Naive thymus-derived CD4-positive, alpha-beta T cell (primary cell): Measurements from ENCODE around the gene NUP188. TPM values are rescaled to one million over a fixed set of nuclear protein-coding genes. Genes with fewer than 3 reads are reported as not detected.
A peak's percentile ranks its signal among the peaks of the same experiment; 100 is the strongest.

Source experiments
- ATAC-seq: fragments of 150-1000 bp; cut with Tn5 transposase; 2 replicates; pipeline ENCODE4 v1.10.0; 2021; ENCODE audit warnings: mild to moderate bottlenecking, moderate library complexity
- CTCF ChIA-PET: fragments of 350-600 bp; sonication (Branson Sonifier 250); formaldehyde crosslinking; loops from one replicate; lab custom pipeline; 2021; ENCODE audit warnings: antibody characterized with exemption; lab: Charles Lee
- POLR2A ChIA-PET: fragments of 350-600 bp; sonication (Branson Sonifier 250); formaldehyde crosslinking; loops from one replicate; lab custom pipeline; 2021; ENCODE audit warnings: antibody characterized with exemption, inconsistent platforms; lab: Charles Lee
- DNase-seq, 9 donors: peaks; one replicate each; pipeline versions ENCODE4 v3.0.0 to v3.0.0-alpha.2; 2020 to 2022; ENCODE audit warnings: mixed read lengths in 1 of 9
- H3K27ac ChIP-seq: one replicate; pipeline ENCODE4 v1.7.0; 2013; ENCODE audit warnings: mild to moderate bottlenecking, low read depth, low read length, moderate library complexity
- H3K27me3 ChIP-seq, 2 donors: one replicate each; pipeline ENCODE4 v1.7.0; 2013; ENCODE audit warnings: low read length in 2 of 2, mild to moderate bottlenecking in 2 of 2, moderate library complexity in 2 of 2; ENCODE audit not compliant: control insufficient read depth in 2 of 2, insufficient read depth in 2 of 2
- H3K36me3 ChIP-seq, 3 experiments: 1 replicate in 2 of 3; 2 replicates in 1 of 3; pipeline ENCODE4 v1.7.0; 2013; ENCODE audit warnings: low read length in 3 of 3, mild to moderate bottlenecking in 3 of 3, moderate library complexity in 1 of 3; ENCODE audit not compliant: insufficient read depth in 3 of 3, control insufficient read depth in 2 of 3
- H3K4me1 ChIP-seq, 2 donors: one replicate each; pipeline ENCODE4 v1.7.0; 2013; ENCODE audit warnings: low read length in 2 of 2, mild to moderate bottlenecking in 2 of 2, moderate library complexity in 1 of 2; ENCODE audit not compliant: control insufficient read depth in 2 of 2, insufficient read depth in 2 of 2
- H3K4me3 ChIP-seq: 2 replicates; pipeline ENCODE4 v1.7.0; 2013; ENCODE audit warnings: mild to moderate bottlenecking, low read length
- H3K9me3 ChIP-seq, 3 experiments: 1 replicate in 2 of 3; 2 replicates in 1 of 3; pipeline ENCODE4 v1.7.0; 2013; ENCODE audit warnings: low read length in 3 of 3; ENCODE audit not compliant: control insufficient read depth in 2 of 3
- H3K27ac Mint-ChIP-seq, 9 donors: one replicate each; pipeline ENCODE4 v1.8.0; 2020 to 2022; ENCODE audit warnings: mixed read lengths in 9 of 9, mild to moderate bottlenecking in 8 of 9, moderate library complexity in 5 of 9, inconsistent platforms in 2 of 9
- H3K27me3 Mint-ChIP-seq, 5 donors: one replicate each; pipeline ENCODE4 v1.8.0; 2021 to 2022; ENCODE audit warnings: mixed read lengths in 5 of 5, mild to moderate bottlenecking in 1 of 5
- H3K36me3 Mint-ChIP-seq, 5 donors: one replicate each; pipeline ENCODE4 v1.8.0; 2020 to 2022; ENCODE audit warnings: mixed read lengths in 5 of 5, mild to moderate bottlenecking in 3 of 5, inconsistent platforms in 1 of 5
- H3K4me1 Mint-ChIP-seq, 7 donors: one replicate each; pipeline ENCODE4 v1.8.0; 2020 to 2022; ENCODE audit warnings: mixed read lengths in 7 of 7, mild to moderate bottlenecking in 3 of 7, inconsistent platforms in 1 of 7
- H3K4me3 Mint-ChIP-seq, 10 donors: one replicate each; pipeline ENCODE4 v1.8.0; 2020 to 2022; ENCODE audit warnings: mild to moderate bottlenecking in 10 of 10, mixed read lengths in 10 of 10, moderate library complexity in 6 of 10, inconsistent platforms in 2 of 10
- H3K9me3 Mint-ChIP-seq, 11 donors: one replicate each; pipeline ENCODE4 v1.8.0; 2020 to 2022; ENCODE audit warnings: mixed read lengths in 11 of 11, mild to moderate bottlenecking in 4 of 11, inconsistent platforms in 1 of 11, moderate library complexity in 1 of 11
- intact Hi-C, 2 donors: fragments of 100-400 bp; cut with micrococcal nuclease; formaldehyde crosslinking; loops; one replicate each; pipeline ENCODE4 v1.15.1; 2023
- polyA plus RNA-seq, 2 donors: library from polyadenylated mRNA; unstranded; fragments of 300-500 nt; fragmentation: Illumina TruSeq; gene quantifications; one replicate each; pipeline ENCODE4 v1.2.3, GENCODE V29; 2021
- total RNA-seq, 6 experiments: library from RNA in 5 of 6; stranded (reverse) in 5 of 6; gene quantifications; 1 replicate in 5 of 6; 2 replicates in 1 of 6; pipeline ENCODE4 v1.2.3 and lab custom pipeline; 2021 to 2026

NUP188 gene
- total and polyA plus RNA-seq, 7 experiments from 2014 or later, result 24.8 to 98.7 (median 62.1) TPM

- Histone ChIP-seq H3K27me3 (no peaks in the 10 kb centered on the region), H3K9me3 (no peaks in the 10 kb centered on the region), H3K4me3 (peak overlapping the region; percentile 87), H3K4me1 (peaks cover 13 to 17% of the 10 kb centered on the region in 2 donors), H3K27ac (peak overlapping the region; percentile 72), H3K36me3 (peaks cover 0 to 22% (median 6%) of the 10 kb centered on the region in 3 experiments)
- ChIA-PET POLR2A (interaction anchor here (0.8 to 2.3 kb wide), 9 partner anchors 10 to 265 kb away, joined by 3 to 10 read pairs (median 4); partner anchors contain the start of genes DOLPP1 and SH3GLB2), CTCF (interaction anchor here (0.6 to 1.0 kb wide), 2 partner anchors 143 to 484 kb away, joined by 3 to 6 read pairs; no protein-coding TSS in a partner anchor)
- H3K27ac Mint-ChIP-seq, result peak overlapping the region; percentile 56 to 93 (median 87)
- peaks cover 24 to 45% (median 37%) of the 10 kb centered on the region in 7 donors for H3K4me1 Mint-ChIP-seq
- H3K4me3 Mint-ChIP-seq, result peak overlapping the region; percentile 90 to 99 (median 94)
- peaks cover 0 to 1% (median 0%) of the 10 kb centered on the region in 11 donors for H3K9me3 Mint-ChIP-seq
- H3K36me3 Mint-ChIP-seq, result peaks cover 2 to 9% (median 4%) of the 10 kb centered on the region in 5 donors
- no peaks in the 10 kb centered on the region for H3K27me3 Mint-ChIP-seq
- ATAC-seq (no peak), DNase-seq (no peak)
- intact Hi-C loops, result loop anchor here (1.0 to 5.0 kb wide), 14 partner anchors 9 to 666 kb away; partner anchors contain the start of genes DOLPP1 (in 2 of the 2), SH3GLB2 (in 2 of the 2), CRAT (in 1 of the 2) and DOLK (in 1 of the 2)
Measured at GRCh38 chr9:129036923-129037766, 89.6 kb downstream of the NUP188 start.

GRCh38 chr9:129037767-129038098 lies 90.2 kb downstream of the NUP188 start:
- H3K4me3 ChIP-seq, result peak overlapping the region; percentile 87
- CTCF ChIA-PET, result no interaction called here
- peak overlapping the region in 3 of 9 donors; percentile 36 to 90 (median 57) for H3K27ac Mint-ChIP-seq

GRCh38 chr9:129038109-129038852 lies 90.8 kb downstream of the NUP188 start:
- peaks cover 0 to 1% (median 0%) of the 10 kb centered on the region in 11 donors for H3K9me3 Mint-ChIP-seq
- CTCF ChIA-PET, result no interaction called here
- POLR2A ChIA-PET, result interaction anchor here (0.6 to 2.3 kb wide), 4 partner anchors 9 to 44 kb away, joined by 3 to 10 read pairs (median 3); partner anchors contain the start of gene SH3GLB2
- H3K36me3 ChIP-seq, result peaks cover 0 to 31% (median 6%) of the 10 kb centered on the region in 3 experiments
- H3K4me3 Mint-ChIP-seq, result peak overlapping the region; percentile 90 to 99 (median 94)
- intact Hi-C loops, result loop anchor here (5.0 kb wide), 4 partner anchors 136 to 581 kb away; partner anchors contain the start of genes IER5L (in 1 of the 2), ODF2 (in 1 of the 2) and ZER1 (in 1 of the 2)
- DNase-seq (no peak), ATAC-seq (no peak)
- no peaks in the 10 kb centered on the region for H3K27me3 ChIP-seq
- no peaks in the 10 kb centered on the region for H3K27me3 Mint-ChIP-seq
- H3K4me1 Mint-ChIP-seq, result peaks cover 25 to 45% (median 37%) of the 10 kb centered on the region in 7 donors
- peak overlapping the region in 3 of 9 donors; percentile 21 to 57 (median 36) for H3K27ac Mint-ChIP-seq
- H3K9me3 ChIP-seq, result no peaks in the 10 kb centered on the region
- peaks cover 7 to 17% (median 8%) of the 10 kb centered on the region in 5 donors for H3K36me3 Mint-ChIP-seq
- no peak overlapping the region for H3K4me3 ChIP-seq
- peaks cover 13 to 17% of the 10 kb centered on the region in 2 donors for H3K4me1 ChIP-seq
- H3K27ac ChIP-seq, result no peak overlapping the region

More at GRCh38 chr9:129037767-129038098, 90.2 kb downstream of the NUP188 start:
- peaks cover 25 to 45% (median 37%) of the 10 kb centered on the region in 7 donors for H3K4me1 Mint-ChIP-seq
- no peak for ATAC-seq
- intact Hi-C loops, result loop anchor here (5.0 kb wide), 4 partner anchors 135 to 580 kb away; partner anchors contain the start of genes IER5L (in 1 of the 2), ODF2 (in 1 of the 2) and ZER1 (in 1 of the 2)
- peak overlapping the region; percentile 90 to 99 (median 94) for H3K4me3 Mint-ChIP-seq
- peaks cover 7 to 15% (median 7%) of the 10 kb centered on the region in 5 donors for H3K36me3 Mint-ChIP-seq
- H3K9me3 ChIP-seq, result no peaks in the 10 kb centered on the region
- H3K27ac ChIP-seq, result no peak overlapping the region
- no peaks in the 10 kb centered on the region for H3K27me3 ChIP-seq
- H3K36me3 ChIP-seq, result peaks cover 0 to 28% (median 6%) of the 10 kb centered on the region in 3 experiments
- POLR2A ChIA-PET, result interaction anchor here (0.6 to 2.3 kb wide), 5 partner anchors 9 to 44 kb away, joined by 3 to 10 read pairs (median 3); partner anchors contain the start of genes DOLPP1 and SH3GLB2
- H3K4me1 ChIP-seq, result peaks cover 13 to 17% of the 10 kb centered on the region in 2 donors
- H3K27me3 Mint-ChIP-seq, result no peaks in the 10 kb centered on the region
- peaks cover 0 to 1% (median 0%) of the 10 kb centered on the region in 11 donors for H3K9me3 Mint-ChIP-seq
- no peak for DNase-seq

GRCh38 chr9:129040113-129040643 lies 92.7 kb downstream of the NUP188 start:
- Histone ChIP-seq H3K36me3 (peaks cover 0 to 45% (median 6%) of the 10 kb centered on the region in 3 experiments), H3K4me3 (no peak overlapping the region), H3K4me1 (peaks cover 13 to 17% of the 10 kb centered on the region in 2 donors), H3K9me3 (no peaks in the 10 kb centered on the region), H3K27me3 (no peaks in the 10 kb centered on the region), H3K27ac (no peak overlapping the region)
- Mint-ChIP-seq H3K9me3 (peaks cover 0 to 3% (median 0%) of the 10 kb centered on the region in 11 donors), H3K27ac (no peak overlapping the region), H3K4me1 (peaks cover 25 to 45% (median 37%) of the 10 kb centered on the region in 7 donors), H3K36me3 (peaks cover 7 to 22% (median 12%) of the 10 kb centered on the region in 5 donors), H3K4me3 (peak overlapping the region in 5 of 10 donors; percentile 9 to 68 (median 39)), H3K27me3 (no peaks in the 10 kb centered on the region)
- intact Hi-C loops, result no loop called here
- POLR2A ChIA-PET, result no interaction called here
- DNase-seq (no peak), ATAC-seq (no peak)
- CTCF ChIA-PET, result no interaction called here

- ATAC-seq, result no peak
- Histone ChIP-seq H3K9me3 (no peaks in the 10 kb centered on the region), H3K27me3 (no peaks in the 10 kb centered on the region), H3K27ac (no peak overlapping the region), H3K4me3 (no peak overlapping the region), H3K36me3 (peaks cover 0 to 45% (median 6%) of the 10 kb centered on the region in 3 experiments), H3K4me1 (peaks cover 11 to 15% of the 10 kb centered on the region in 2 donors)
- POLR2A ChIA-PET, result no interaction called here
- Mint-ChIP-seq H3K36me3 (peaks cover 7 to 22% (median 12%) of the 10 kb centered on the region in 5 donors), H3K4me1 (peaks cover 15 to 32% (median 25%) of the 10 kb centered on the region in 7 donors), H3K4me3 (no peak overlapping the region), H3K27me3 (no peaks in the 10 kb centered on the region), H3K27ac (no peak overlapping the region), H3K9me3 (peaks cover 0 to 3% (median 0%) of the 10 kb centered on the region in 11 donors)
- CTCF ChIA-PET, result no interaction called here
- no peak for DNase-seq
- intact Hi-C loops, result no loop called here
Measured at GRCh38 chr9:129042016-129042415, 94.5 kb downstream of the NUP188 start.
